Ishikawa (cell line): ENCODE data around the gene MRPS9.

ENCODE experiments used
- CEBPB ChIP-seq: IDR thresholded peaks from 2 replicates; pipeline ENCODE4 v1.6.1; 2012
- FOXM1 ChIP-seq: IDR thresholded peaks from 2 replicates; pipeline ENCODE4 v1.6.1; 2012; ENCODE audit warnings: low read depth, borderline replicate concordance
- RAD21 ChIP-seq: IDR thresholded peaks from 2 replicates; pipeline ENCODE4 v1.6.1; 2012; ENCODE audit warnings: low read depth
- TAF1 ChIP-seq: IDR thresholded peaks from 2 replicates; pipeline ENCODE4 v1.6.1; 2012; ENCODE audit warnings: low read depth, mild to moderate bottlenecking
- TF ChIP-seq, protein P1 (sequence below): IDR thresholded peaks from 2 replicates; pipeline ENCODE4 v1.6.1; 2012
- TF ChIP-seq, protein P2 (sequence below): IDR thresholded peaks from 2 replicates; pipeline ENCODE4 v1.6.1; 2012

DNA sequence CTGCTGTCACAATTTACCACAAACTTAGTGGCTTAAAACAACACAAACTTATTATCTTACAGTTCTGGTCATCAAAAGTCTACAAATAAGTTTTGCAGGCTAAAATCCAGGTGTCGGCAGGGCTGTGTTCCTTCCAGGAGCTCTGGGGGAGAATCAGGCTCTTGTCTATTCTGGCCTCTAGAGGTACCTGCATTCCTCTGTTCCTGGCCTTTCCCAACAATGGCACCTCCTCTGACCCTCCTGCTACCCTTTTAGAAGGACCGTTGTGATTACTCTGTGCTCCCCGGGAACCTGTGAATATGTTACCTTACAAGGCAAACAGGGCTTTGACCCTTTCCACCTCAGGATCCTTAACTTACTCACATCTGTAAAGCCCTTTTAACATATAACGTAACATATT is 98.5 kb downstream of the MRPS9 start:
- TF ChIP-seq FOXM1, result no peak
- no peak for TF ChIP-seq RAD21
- TF ChIP-seq CEBPB, result no peak
- TF ChIP-seq, protein P1, sequence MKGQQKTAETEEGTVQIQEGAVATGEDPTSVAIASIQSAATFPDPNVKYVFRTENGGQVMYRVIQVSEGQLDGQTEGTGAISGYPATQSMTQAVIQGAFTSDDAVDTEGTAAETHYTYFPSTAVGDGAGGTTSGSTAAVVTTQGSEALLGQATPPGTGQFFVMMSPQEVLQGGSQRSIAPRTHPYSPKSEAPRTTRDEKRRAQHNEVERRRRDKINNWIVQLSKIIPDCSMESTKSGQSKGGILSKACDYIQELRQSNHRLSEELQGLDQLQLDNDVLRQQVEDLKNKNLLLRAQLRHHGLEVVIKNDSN, result no peak
- TF ChIP-seq TAF1, result no peak
- TF ChIP-seq, protein P2, sequence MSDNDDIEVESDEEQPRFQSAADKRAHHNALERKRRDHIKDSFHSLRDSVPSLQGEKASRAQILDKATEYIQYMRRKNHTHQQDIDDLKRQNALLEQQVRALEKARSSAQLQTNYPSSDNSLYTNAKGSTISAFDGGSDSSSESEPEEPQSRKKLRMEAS, result no peak
